ENCODE measurements around the gene MRPS12.

The MRPS12 gene

GRCh38 chr19:38974624-38975213 is 44.0 kb downstream of the MRPS12 start:
- peak in 5 of 58 donors; percentile 17 to 63 (median 55) for DNase-seq

GRCh38 chr19:38975214-38975860 is 44.6 kb downstream of the MRPS12 start, which contains the start of gene FBXO17:
FBXO17 (minus strand) TSS chr19:38975742; CDS start chr19:38950319, 25,423 bp downstream.
- peak in 52 of 58 donors; percentile 8 to 76 (median 39) for DNase-seq

- peak in 13 of 58 donors; percentile 10 to 58 (median 24) for DNase-seq
These were observed 45.1 kb downstream of the MRPS12 start for GRCh38 chr19:38975861-38976271.

GRCh38 chr19:38977445-38978325 is 46.9 kb downstream of the MRPS12 start:
- DNase-seq, result peak in 10 of 58 donors; percentile 2 to 19 (median 12)

- DNase-seq, result no peak
These were observed 47.6 kb downstream of the MRPS12 start for GRCh38 chr19:38978326-38978689.

- no peak for DNase-seq
These were observed 49.1 kb downstream of the MRPS12 start for GRCh38 chr19:38979812-38980211.

- no peak for DNase-seq
These were observed 50.0 kb downstream of the MRPS12 start for GRCh38 chr19:38980583-38981374.
